Mammary epithelial cell (primary cell): ENCODE data around the gene GFPT1.

ENCODE experiments used
- CTCF ChIP-seq, 2 donors: IDR thresholded peaks in 1 of 2; conservative IDR thresholded peaks in 1 of 2; 2 replicates each; pipeline ENCODE4 v1.5.1; 2011 to 2012; ENCODE audit warnings: inconsistent platforms in 2 of 2, low read length in 2 of 2, mild to moderate bottlenecking in 2 of 2, control low read depth in 1 of 2, low read depth in 1 of 2; ENCODE audit not compliant: insufficient read depth in 1 of 2; ENCODE audit errors: extremely low read depth in 1 of 2
- EZH2 ChIP-seq: IDR thresholded peaks from 2 replicates; pipeline ENCODE4 v1.6.1; 2012; ENCODE audit warnings: low read length, inconsistent platforms, borderline replicate concordance

- TF ChIP-seq CTCF (conservative IDR thresholded peaks at IDR 0.05 in 1 of 2, IDR thresholded peaks at IDR 0.05 in 1 of 2; ENCODE audit: extremely low read depth in 1 of 2, insufficient read depth in 1 of 2, low read depth in 1 of 2, low read length in 2 of 2) = no peak
- no peak for TF ChIP-seq EZH2
These were observed 115.2 kb downstream of the GFPT1 start for GRCh38 chr2:69271831-69272257.
